PFSK-1 (cell line): ENCODE results near the gene MAML2.

Source experiments
- POLR2AphosphoS5 ChIP-seq: IDR thresholded peaks from 2 replicates; pipeline ENCODE4 v1.6.1; 2012; ENCODE audit warnings: low read depth, mild to moderate bottlenecking, control low read depth, low read length, moderate library complexity
- SIN3A ChIP-seq: IDR thresholded peaks from 2 replicates; pipeline ENCODE4 v1.6.1; 2012; ENCODE audit warnings: mild to moderate bottlenecking, low read length, moderate library complexity, borderline replicate concordance; ENCODE audit not compliant: insufficient read depth
- TAF1 ChIP-seq: IDR thresholded peaks from 2 replicates; pipeline ENCODE4 v1.6.1; 2012; ENCODE audit warnings: low read length, control low read depth, borderline replicate concordance; ENCODE audit not compliant: insufficient read depth
- TF ChIP-seq, protein P1 (sequence below), 2 experiments: IDR thresholded peaks; 2 replicates each; pipeline versions ENCODE4 v1.6.1 to v1.8.0; 2011 to 2012; ENCODE audit warnings: low read depth in 2 of 2, low read length in 2 of 2, control low read depth in 1 of 2, inconsistent platforms in 1 of 2, mild to moderate bottlenecking in 1 of 2, moderate library complexity in 1 of 2; ENCODE audit not compliant: insufficient read depth in 1 of 2

DNA sequence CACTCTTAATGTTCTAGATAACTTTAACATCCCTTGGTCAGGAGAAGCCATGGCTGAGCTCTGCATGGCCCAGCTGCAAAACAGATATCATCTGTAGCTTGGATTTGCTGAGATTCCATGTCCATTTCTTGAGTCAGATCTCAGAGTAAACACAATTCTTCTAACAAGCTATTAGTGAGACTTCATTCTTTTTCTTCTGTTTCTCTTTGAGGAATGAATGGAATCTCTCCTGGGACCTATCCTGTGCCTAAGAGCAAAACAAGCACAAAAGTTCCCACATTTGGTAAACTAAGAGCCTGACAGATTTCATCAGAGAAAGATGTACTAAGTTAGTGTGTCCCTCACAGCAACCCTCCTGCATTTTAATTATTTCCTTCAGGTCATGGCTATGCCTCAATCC is 142.8 kb downstream of the MAML2 start:
- TF ChIP-seq POLR2AphosphoS5, result no peak
- no peak for TF ChIP-seq TAF1
- TF ChIP-seq, protein P1, sequence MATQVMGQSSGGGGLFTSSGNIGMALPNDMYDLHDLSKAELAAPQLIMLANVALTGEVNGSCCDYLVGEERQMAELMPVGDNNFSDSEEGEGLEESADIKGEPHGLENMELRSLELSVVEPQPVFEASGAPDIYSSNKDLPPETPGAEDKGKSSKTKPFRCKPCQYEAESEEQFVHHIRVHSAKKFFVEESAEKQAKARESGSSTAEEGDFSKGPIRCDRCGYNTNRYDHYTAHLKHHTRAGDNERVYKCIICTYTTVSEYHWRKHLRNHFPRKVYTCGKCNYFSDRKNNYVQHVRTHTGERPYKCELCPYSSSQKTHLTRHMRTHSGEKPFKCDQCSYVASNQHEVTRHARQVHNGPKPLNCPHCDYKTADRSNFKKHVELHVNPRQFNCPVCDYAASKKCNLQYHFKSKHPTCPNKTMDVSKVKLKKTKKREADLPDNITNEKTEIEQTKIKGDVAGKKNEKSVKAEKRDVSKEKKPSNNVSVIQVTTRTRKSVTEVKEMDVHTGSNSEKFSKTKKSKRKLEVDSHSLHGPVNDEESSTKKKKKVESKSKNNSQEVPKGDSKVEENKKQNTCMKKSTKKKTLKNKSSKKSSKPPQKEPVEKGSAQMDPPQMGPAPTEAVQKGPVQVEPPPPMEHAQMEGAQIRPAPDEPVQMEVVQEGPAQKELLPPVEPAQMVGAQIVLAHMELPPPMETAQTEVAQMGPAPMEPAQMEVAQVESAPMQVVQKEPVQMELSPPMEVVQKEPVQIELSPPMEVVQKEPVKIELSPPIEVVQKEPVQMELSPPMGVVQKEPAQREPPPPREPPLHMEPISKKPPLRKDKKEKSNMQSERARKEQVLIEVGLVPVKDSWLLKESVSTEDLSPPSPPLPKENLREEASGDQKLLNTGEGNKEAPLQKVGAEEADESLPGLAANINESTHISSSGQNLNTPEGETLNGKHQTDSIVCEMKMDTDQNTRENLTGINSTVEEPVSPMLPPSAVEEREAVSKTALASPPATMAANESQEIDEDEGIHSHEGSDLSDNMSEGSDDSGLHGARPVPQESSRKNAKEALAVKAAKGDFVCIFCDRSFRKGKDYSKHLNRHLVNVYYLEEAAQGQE (IDR thresholded peaks at IDR 0.05; ENCODE audit: insufficient read depth in 1 of 2, low read depth in 2 of 2, low read length in 2 of 2), result no peak
- TF ChIP-seq SIN3A, result 0 out of 2 replicates have a peak, but pooled peaks have one; percentile 52
